IPS-NIHi7 (cell line): ENCODE data around the gene PRRC1.

ENCODE experiments used
- DNase-seq: peaks from one replicate; pipeline ENCODE4 v3.0.0; 2012; ENCODE audit warnings: mixed read lengths; ENCODE audit errors: extremely low spot score

The PRRC1 gene

GRCh38 chr5:127580731-127581130, 63.3 kb downstream of the PRRC1 start:
- no peak for DNase-seq

DNA sequence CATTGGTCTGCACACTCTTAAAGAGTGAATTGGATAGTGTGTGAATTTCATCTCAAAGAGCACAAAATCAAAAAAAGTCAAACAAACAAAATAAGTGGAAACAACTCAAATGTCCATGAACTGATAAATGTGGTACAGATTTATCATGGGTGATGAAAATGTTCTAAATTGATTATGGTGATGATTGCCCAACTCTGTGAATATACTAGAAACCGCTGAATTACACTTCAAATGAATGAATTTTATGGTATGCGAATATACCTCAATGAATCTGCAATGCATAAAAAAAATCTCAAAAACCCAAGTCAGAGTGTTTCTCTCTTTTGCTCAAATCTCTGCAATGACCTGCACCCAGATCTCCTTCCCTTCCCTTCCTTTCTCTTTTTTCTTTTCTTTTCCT, 64.0 kb downstream of the PRRC1 start:
- DNase-seq: no peak

DNA sequence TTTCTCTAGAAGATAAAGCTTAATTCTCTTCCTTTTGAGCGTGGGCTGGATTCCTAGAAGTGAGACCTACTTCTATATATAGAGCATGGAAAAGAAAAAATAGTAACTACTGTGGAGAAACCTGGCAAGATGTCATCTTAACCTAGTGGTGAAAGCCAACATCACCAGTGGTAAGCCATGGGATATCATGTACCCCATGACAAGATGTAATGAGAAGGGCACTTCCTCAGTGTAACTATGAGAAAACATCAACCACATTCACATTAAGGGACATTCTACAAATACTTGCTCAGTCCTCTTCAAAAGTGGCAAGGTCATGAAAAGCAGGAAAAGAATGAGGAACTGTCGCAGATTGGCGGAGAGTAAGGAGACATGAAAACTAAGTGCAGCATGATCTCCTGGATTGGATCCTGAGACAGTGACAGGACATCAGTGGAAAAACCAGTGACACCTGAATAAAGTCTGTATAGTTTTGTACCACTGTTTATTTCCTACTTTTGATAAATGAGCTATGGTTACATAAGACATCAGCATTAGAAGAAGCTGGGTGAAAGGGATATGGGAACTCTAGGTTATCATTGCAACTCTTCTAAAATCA, 65.4 kb downstream of the PRRC1 start:
- no peak for DNase-seq

- no peak for DNase-seq
These were observed 66.4 kb downstream of the PRRC1 start for GRCh38 chr5:127583866-127584265.

DNA sequence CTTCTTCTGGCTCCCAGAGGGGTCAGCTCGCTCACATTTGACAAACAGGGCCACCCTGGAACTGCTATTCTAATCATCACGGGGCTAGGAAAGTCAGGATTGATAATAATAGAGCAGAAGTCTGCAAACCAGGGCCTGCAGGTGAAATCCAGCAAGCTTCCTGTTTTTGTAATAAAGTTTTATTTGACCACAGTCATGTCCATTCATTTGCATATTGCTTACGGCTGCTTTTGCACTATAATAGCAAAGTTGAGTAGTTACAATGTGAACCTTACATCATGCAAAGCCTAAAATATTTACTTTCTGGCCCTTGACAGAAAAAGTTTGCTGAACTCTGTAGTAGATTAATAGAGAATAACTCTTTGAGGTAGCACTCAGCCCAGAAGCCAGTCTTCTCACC, 68.2 kb downstream of the PRRC1 start:
- no peak for DNase-seq

DNA sequence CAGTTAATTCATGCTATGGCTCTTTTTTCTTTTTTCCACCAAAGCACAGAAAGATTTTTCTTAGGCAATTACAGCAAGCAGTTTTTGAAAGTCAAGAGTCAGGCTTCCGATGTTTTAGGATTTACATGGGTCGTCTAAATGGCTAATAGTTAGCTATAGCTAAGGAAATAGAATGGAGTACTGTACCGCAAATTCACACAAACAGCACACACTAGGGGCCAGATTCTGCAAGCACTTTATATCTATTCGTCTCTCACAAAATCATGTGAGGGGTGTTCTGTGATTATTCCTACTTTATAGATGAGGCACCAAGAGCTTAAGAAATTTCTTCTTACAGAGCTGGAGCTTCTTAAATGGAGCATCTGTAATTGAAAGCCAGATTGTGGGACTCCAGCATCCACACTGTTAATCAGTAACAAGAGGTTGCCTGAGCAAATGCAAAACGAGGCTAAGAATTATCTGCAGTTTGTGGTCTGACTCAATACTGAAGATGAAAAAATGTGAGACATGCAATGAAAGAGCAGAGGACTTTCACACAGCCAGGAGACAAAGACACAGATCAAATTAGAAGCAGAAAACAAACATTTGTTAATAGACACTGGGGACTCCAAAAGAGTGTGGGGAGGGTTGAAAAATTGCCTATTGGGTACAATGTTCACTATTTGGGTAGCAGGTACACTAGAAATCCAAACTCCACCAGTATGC, 68.8 kb downstream of the PRRC1 start:
- no peak for DNase-seq

DNA sequence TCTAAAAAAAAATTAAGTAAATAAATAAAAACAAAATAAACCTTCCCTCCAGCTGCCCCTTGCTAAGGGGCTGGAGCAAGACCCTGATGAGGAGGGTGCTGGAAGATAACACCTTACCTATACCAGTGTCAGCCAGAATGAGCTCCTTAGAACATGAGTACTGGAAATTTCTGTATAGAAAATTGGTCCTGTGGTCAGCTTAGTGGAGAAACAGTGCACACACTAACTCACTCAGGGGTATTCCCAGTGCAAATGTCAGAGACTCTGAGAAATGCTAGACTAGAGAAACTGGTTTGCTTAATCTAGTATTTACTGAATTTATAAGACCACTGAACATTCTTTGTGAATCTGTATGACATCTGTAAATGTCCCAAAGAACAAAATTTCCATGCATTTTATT, 69.4 kb downstream of the PRRC1 start:
- no peak for DNase-seq

- DNase-seq: no peak
These were observed 69.9 kb downstream of the PRRC1 start for GRCh38 chr5:127587246-127587917.

DNA sequence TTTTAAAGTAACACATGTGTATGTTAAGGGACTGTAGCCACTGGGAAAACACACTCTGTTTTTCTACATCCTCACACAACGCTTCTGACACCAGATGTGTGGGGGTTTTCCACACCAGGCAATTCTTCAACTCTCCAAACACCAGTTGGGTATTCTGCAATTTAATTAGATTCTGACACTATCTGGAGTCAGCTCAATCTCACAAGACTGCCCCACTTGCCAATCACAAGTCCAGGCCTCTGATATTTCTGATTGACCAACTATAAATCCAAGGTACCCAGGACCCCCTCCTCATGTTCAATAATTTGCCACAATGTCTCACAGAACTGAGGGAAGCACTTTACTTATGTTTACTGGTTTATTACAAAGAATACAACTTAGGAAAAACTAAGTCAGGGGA, 70.9 kb downstream of the PRRC1 start:
- DNase-seq: no peak

- DNase-seq: no peak
These were observed 72.0 kb downstream of the PRRC1 start for GRCh38 chr5:127589309-127590030.

DNA sequence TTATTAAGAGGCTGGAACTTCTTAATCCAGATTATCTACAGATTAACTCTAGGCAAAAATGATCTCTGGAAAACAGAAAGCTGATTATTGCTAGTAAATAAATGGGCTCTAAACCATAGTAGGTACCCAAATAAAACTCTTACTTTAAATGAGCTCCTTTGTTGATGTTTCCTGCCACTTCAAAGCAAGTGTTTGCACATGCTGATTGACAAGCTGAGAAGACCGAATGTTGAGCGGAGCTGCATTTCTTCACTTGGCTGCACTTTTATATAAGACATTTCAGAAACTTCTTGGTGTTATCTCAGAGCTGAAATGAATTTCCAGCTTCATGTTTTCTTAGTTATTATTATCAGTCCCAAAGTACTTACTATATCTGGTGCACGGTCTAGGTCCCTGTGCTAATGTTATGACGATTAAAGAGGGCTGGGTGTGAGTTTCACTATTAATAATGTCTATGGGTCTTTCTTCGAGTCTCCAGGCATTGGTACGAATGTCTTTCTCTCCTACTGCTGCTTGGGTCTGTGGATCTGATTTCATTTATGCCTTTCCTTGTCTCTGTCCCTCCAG, 72.8 kb downstream of the PRRC1 start:
- no peak for DNase-seq

DNA sequence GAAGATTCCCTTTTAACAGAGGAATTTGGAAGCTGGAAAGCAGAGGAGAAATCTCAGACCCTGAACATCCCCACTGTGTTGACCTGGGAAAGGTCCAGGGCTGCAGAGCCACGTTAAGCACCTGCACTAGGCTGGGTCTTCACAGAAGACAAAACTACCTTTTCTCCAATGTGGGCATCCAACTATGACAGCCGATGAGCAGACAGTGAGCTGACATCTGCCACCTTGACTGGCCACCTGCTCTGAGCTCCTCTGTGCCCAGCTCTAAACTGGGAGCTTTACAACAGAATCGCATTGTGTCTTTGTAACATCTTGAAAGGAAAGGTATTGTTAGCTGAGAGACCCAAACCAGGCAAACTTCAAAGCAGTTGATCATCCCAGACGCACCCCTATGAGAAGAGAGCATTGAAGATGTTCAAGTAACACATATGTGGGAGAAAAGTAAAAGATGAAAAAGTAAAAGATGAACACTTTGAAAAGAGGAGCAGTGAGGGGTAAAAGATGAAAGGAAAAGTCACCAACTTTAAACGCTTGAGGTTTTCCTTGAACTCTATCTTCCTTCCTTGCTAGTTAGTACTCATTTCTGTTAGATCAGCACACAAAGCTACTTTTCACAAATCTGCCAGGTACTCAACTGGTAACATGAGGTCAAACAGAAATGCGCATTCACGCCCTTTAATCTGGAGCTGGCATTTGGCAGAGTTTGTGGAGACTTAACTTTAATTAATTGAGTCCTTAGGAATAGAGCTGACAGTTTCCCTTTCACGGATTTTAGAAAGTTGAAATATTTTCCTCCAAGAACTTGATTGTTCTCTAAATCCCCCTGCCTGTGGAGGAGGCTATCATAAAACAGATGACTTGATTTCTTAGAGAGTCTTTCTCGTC, 78.3 kb downstream of the PRRC1 start:
- DNase-seq: no peak

GRCh38 chr5:127596501-127596900, 79.1 kb downstream of the PRRC1 start:
- DNase-seq: no peak

DNA sequence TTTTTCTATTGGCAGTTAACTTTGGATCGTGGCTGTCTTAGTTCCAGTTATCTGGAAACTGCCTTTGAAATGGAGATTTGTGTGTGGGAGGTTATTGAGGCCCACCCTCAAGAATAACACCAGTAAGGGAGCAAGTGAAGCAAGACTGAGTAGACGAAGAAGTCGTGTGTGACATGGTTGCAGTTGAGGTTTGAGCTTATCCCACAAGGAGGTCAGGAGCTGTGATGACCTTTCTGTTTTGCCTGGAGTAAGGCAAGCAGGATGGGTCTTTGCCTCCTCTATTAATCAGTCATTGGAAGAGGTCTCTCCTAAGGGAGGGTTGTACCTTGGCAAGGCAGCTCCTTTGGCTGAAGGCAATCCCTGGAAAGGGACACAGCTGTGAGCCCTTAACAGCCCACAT, 81.9 kb downstream of the PRRC1 start:
- no peak for DNase-seq

- DNase-seq: no peak
These were observed 82.4 kb downstream of the PRRC1 start for GRCh38 chr5:127599847-127600246.

DNA sequence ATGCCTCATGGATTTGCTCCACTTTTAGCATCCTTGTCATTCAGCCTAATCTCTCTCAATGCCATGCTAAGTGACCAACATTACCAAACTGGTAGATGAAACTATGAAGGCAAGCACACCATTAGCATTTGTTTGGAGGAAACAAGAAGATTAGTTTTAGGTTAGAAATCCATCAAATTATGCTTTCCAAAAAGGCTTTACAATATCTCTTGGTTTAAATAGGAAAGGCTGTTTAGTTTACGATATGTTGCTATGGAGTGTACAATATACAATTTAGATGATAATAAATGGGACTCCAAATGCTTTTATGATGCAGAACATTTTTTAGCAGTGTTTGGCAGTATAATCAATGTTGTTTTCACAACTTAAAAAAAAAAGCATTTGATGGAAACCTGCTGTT, 83.7 kb downstream of the PRRC1 start:
- no peak for DNase-seq

DNA sequence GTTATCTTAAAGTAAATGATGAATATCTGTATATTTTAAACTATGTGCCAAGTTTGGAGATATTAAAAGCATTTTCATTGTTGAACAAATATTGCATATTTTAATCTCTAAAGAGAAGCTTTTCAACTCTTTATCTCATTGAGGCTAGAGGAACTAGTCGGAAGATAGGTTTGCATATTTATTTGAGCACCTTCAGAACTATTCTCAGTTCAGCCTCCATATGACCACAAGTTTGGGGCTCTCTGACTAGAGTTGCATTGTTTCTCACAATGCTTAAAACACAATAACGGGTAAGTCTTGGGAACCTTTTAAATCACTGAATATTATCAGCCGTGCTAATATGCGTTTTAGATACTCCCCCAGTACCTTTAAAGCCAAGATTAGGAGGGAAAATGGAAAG, 84.2 kb downstream of the PRRC1 start:
- no peak for DNase-seq

GRCh38 chr5:127602481-127602880, 85.0 kb downstream of the PRRC1 start:
- DNase-seq: no peak

DNA sequence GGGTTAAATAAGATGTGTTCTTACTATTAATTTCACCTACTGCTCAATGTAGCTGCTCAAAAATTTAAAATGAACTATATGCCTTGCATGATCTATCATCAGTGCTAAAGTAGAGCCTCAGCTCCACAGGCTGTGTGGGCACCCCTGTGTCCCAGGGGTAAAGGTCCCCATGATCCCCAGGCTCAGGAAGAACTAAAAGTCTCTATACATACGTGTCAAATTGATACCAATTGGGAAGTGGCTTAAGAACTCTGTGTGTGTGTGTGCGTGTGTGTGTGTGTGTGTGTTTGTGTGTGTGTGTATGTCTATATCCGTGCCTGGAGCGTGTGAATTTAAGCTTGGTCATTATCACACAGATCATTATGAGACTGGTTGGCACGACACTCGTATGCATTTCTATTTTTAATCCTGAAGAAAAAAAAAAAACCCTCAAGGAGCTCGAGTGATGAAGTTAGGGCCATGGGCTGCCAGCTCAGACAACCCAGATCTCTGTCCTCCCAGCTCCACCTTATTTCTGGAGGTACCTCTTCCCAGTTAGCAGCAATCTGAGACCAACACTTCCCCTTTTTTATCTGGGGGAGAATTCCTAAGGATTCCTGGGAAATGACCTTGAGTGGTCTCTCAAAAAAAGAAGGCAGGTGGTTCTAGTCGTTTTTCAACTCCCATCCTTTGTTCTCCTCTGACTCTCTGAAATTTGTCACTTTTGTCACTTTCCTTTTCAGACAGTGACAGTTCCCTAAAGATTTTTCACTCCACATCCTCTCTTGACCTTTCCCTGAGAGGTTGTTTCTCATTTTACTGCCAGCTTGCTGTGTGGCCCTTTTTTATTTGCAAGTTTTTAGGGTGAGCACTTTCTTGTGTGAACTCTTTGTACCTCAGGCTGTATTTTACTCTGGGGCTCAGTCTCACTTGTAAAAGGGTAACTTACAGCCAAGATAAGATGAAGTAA, 85.7 kb downstream of the PRRC1 start:
- DNase-seq: no peak
